GM18873 (cell line): ENCODE results near the gene ISCA1.
"Not testable (repeated sequence)": the region's sequence is repeated elsewhere in the genome, so short reads cannot be mapped to it uniquely, and the experiment has no call there.

ENCODE experiments used
- ATAC-seq: cut with Tn5 transposase; IDR thresholded peaks from one replicate; pipeline ENCODE4 v1.9.1; 2021; ENCODE audit warnings: mild to moderate bottlenecking, moderate library complexity, moderate number of reproducible peaks; ENCODE audit not compliant: unreplicated experiment, low FRiP score

ISCA1 gene

GRCh38 chr9:86282077-86282978 is at the start of gene ISCA1:
Gene ISCA1 (minus strand): TSS chr9:86282538. CDS start chr9:86282458, 80 bp downstream.
- ATAC-seq = peak; percentile 63

- ATAC-seq = no peak
Observed at GRCh38 chr9:86330186-86330585, 47.8 kb upstream of the ISCA1 start.

- no peak for ATAC-seq
Observed at GRCh38 chr9:86329649-86330048, 47.3 kb upstream of the ISCA1 start.

GRCh38 chr9:86328156-86328555 is 45.8 kb upstream of the ISCA1 start:
- no peak for ATAC-seq

GRCh38 chr9:86326536-86326935 is 44.2 kb upstream of the ISCA1 start:
- no peak for ATAC-seq

GRCh38 chr9:86324901-86325300 is 42.6 kb upstream of the ISCA1 start:
- no peak for ATAC-seq

GRCh38 chr9:86324308-86324707 is 42.0 kb upstream of the ISCA1 start:
- ATAC-seq = no peak

GRCh38 chr9:86322973-86323644 is 40.8 kb upstream of the ISCA1 start:
- ATAC-seq = no peak

- ATAC-seq = no peak
Observed at GRCh38 chr9:86321373-86321772, 39.0 kb upstream of the ISCA1 start.

- ATAC-seq = no peak
Observed at GRCh38 chr9:86318187-86318586, 35.8 kb upstream of the ISCA1 start.

GRCh38 chr9:86315078-86315477 is 32.7 kb upstream of the ISCA1 start:
- no peak for ATAC-seq

- not testable (repeated sequence) for ATAC-seq
Observed at GRCh38 chr9:86312959-86313358, 30.6 kb upstream of the ISCA1 start.

- no peak for ATAC-seq
Observed at GRCh38 chr9:86308687-86309086, 26.3 kb upstream of the ISCA1 start.

- no peak for ATAC-seq
Observed at GRCh38 chr9:86304236-86304730, 21.9 kb upstream of the ISCA1 start.

- ATAC-seq = no peak
Observed at GRCh38 chr9:86303316-86303975, 21.1 kb upstream of the ISCA1 start.

GRCh38 chr9:86301686-86302085 is 19.3 kb upstream of the ISCA1 start:
- ATAC-seq = no peak

- no peak for ATAC-seq
Observed at GRCh38 chr9:86300701-86301100, 18.4 kb upstream of the ISCA1 start.

- no peak for ATAC-seq
Observed at GRCh38 chr9:86298873-86299272, 16.5 kb upstream of the ISCA1 start.

GRCh38 chr9:86290341-86290740 is 8.0 kb upstream of the ISCA1 start:
- ATAC-seq = not testable (repeated sequence)

- no peak for ATAC-seq
Observed at GRCh38 chr9:86288499-86289198, 6.3 kb upstream of the ISCA1 start.
